KG1 (cell line): Measurements from ENCODE around the gene GHRHR.

Source experiments
- DNase-seq: peaks from one replicate; lab custom pipeline; 2025; lab: John Stamatoyannopoulos, UW

The GHRHR gene

GRCh38 chr7:30928254-30928872 lies 35.4 kb upstream of the GHRHR start:
- no peak for DNase-seq

- no peak for DNase-seq
These were observed 34.1 kb upstream of the GHRHR start for GRCh38 chr7:30929686-30930085.

- DNase-seq: no peak
These were observed 33.1 kb upstream of the GHRHR start for GRCh38 chr7:30930621-30931020.

GRCh38 chr7:30931161-30931928 lies 32.4 kb upstream of the GHRHR start:
- DNase-seq: no peak

GRCh38 chr7:30931929-30932540 lies 31.7 kb upstream of the GHRHR start:
- no peak for DNase-seq

GRCh38 chr7:30932562-30932961 lies 31.2 kb upstream of the GHRHR start:
- DNase-seq: no peak

GRCh38 chr7:30933124-30933974 lies 30.4 kb upstream of the GHRHR start:
- DNase-seq: no peak

GRCh38 chr7:30934225-30934624 lies 29.5 kb upstream of the GHRHR start:
- DNase-seq: no peak

GRCh38 chr7:30934732-30935568 lies 28.8 kb upstream of the GHRHR start:
- no peak for DNase-seq

- DNase-seq: no peak
These were observed 28.2 kb upstream of the GHRHR start for GRCh38 chr7:30935569-30935877.

- DNase-seq: no peak
These were observed 27.0 kb upstream of the GHRHR start for GRCh38 chr7:30936650-30937245.

GRCh38 chr7:30937416-30937815 lies 26.3 kb upstream of the GHRHR start:
- DNase-seq: no peak

GRCh38 chr7:30938435-30939316 lies 25.1 kb upstream of the GHRHR start:
- peak; percentile 5 for DNase-seq

GRCh38 chr7:30941582-30942323 lies 22.0 kb upstream of the GHRHR start:
- DNase-seq: no peak

GRCh38 chr7:30950197-30950596 lies 13.6 kb upstream of the GHRHR start:
- DNase-seq: no peak

- no peak for DNase-seq
These were observed 8.8 kb upstream of the GHRHR start for GRCh38 chr7:30954914-30955313.

GRCh38 chr7:30956704-30957103 lies 7.0 kb upstream of the GHRHR start:
- DNase-seq: no peak

- DNase-seq: no peak
These were observed 1.6 kb downstream of the GHRHR start for GRCh38 chr7:30965372-30965771.

- no peak for DNase-seq
These were observed 2.1 kb downstream of the GHRHR start for GRCh38 chr7:30965883-30966282.

- no peak for DNase-seq
These were observed 4.5 kb downstream of the GHRHR start for GRCh38 chr7:30968294-30968693.
